ENCODE measurements around the gene PQBP1. TPM values are rescaled to one million over a fixed set of nuclear protein-coding genes. Genes with fewer than 3 reads are reported as not detected.
"Not testable (repeated sequence)": the region's sequence is repeated elsewhere in the genome, so short reads cannot be mapped to it uniquely, and the experiment has no call there.

The PQBP1 gene
- total RNA-seq, 2 donors from 2014 or later: 46.6 to 69.0 TPM

DNA sequence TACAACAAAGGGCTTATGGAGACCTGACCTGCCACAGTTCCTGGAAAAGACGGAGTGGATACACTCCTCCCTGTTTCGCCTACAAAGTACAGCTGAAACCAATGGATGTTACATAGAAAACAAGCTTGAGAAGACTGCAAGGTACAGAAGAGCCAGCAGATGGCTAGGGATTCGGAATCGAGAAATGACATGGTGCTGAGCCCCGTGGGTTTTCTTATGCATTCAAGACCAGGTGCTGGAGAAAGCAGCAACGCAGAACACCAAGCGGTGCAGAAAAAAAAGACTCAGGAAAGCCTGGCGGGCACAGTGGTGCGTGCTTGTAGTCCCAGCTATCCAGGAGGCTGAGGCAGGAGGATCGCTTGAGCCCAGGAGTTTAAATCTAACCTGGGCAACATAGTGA lies 14.0 kb upstream of the PQBP1 start:
- Mint-ChIP-seq H3K9me3 (peaks cover 42% of the 10 kb centered on the region), H3K36me3 (ENCODE audit: low read depth) (no peaks in the 10 kb centered on the region), H3K4me3 (no peak overlapping the region), H3K4me1 (no peaks in the 10 kb centered on the region), H3K27ac (no peak overlapping the region), H3K27me3 (ENCODE audit: insufficient read depth) (no peaks in the 10 kb centered on the region)
- Histone ChIP-seq H3K4me1 (ENCODE audit: control insufficient read depth, insufficient read depth, low read length) (no peaks in the 10 kb centered on the region), H3K27me3 (ENCODE audit: control insufficient read depth, insufficient read depth, low read length, poor library complexity, severe bottlenecking) (no peaks in the 10 kb centered on the region), H3K9ac (ENCODE audit: extremely low read depth, low read length, poor library complexity, severe bottlenecking) (no peak overlapping the region), H3K4me3 (ENCODE audit: low read length) (no peak overlapping the region), H3K36me3 (ENCODE audit: control insufficient read depth, insufficient read depth, low read length) (no peaks in the 10 kb centered on the region), H3K27ac (ENCODE audit: low read depth, low read length) (no peak overlapping the region), H3K9me3 (ENCODE audit: control insufficient read depth, low read length) (no peaks in the 10 kb centered on the region)
- WGBS, 2 experiments (ENCODE audit: insufficient coverage in 1 of 2, insufficient read length in 1 of 2): 50 to 80% methylated on average over 2 to 10 of the region's 10 CpGs
- TF ChIP-seq CTCF (conservative IDR thresholded peaks at IDR 0.05): peak; percentile 21
- DNase-seq: no peak

- WGBS, 2 experiments (ENCODE audit: insufficient coverage in 1 of 2, insufficient read length in 1 of 2): 86 to 95% methylated on average over 1 to 5 of the region's 5 CpGs
- H3K9me3 Mint-ChIP-seq: peaks cover 50% of the 10 kb centered on the region
- H3K4me3 ChIP-seq (ENCODE audit: low read length); H3K27me3 ChIP-seq (ENCODE audit: control insufficient read depth, insufficient read depth, low read length, poor library complexity, severe bottlenecking); DNase-seq; H3K36me3 ChIP-seq (ENCODE audit: control insufficient read depth, insufficient read depth, low read length); H3K27me3 Mint-ChIP-seq (ENCODE audit: insufficient read depth); H3K27ac ChIP-seq (ENCODE audit: low read depth, low read length); H3K4me3 Mint-ChIP-seq; H3K9me3 ChIP-seq (ENCODE audit: control insufficient read depth, low read length); H3K9ac ChIP-seq (ENCODE audit: extremely low read depth, low read length, poor library complexity, severe bottlenecking); H3K4me1 Mint-ChIP-seq; H3K36me3 Mint-ChIP-seq (ENCODE audit: low read depth); H3K27ac Mint-ChIP-seq; H3K4me1 ChIP-seq (ENCODE audit: control insufficient read depth, insufficient read depth, low read length): not testable (repeated sequence)
These were observed 11.1 kb upstream of the PQBP1 start for GRCh38 chrX:48886586-48886985.

DNA sequence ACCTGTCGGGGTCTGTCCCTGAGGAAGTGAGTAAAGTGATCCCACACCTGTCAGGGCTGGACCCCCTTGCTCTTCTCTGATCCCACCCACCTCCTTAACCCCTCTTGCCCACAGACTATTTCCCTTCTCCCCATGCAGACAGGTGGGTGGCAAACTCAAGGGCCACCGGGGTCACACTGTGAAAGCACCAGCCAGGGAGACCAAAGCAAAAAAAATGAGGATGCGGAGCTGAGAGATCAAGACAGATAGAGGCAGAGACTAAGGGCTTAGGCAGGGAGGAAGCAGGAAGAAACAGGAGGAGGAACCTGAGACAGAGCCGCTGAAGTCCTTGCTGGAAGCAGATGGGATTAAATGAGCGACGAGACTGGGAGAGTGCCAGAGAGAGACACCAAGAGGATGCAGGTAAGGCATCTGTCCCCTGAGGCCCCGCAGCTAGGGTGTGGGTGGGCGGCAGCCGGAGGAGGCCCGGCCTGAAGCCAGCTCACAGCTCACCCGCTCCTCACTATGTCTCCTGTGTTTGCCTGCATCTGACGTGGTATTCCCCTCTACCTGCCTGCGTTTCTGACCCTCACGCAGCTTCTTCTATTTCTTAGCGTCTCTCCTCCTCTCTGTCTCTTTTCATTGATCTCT lies 7.3 kb upstream of the PQBP1 start:
- no peak for DNase-seq
- WGBS, 2 experiments (ENCODE audit: insufficient coverage in 1 of 2, insufficient read length in 1 of 2): 40 to 44% methylated on average over 9 to 15 of the region's 15 CpGs
- Mint-ChIP-seq H3K27ac (peak overlapping the region; percentile 40), H3K9me3 (peaks cover 60% of the 10 kb centered on the region), H3K4me3 (peak overlapping the region; percentile 59), H3K36me3 (ENCODE audit: low read depth) (peaks cover 8% of the 10 kb centered on the region), H3K27me3 (ENCODE audit: insufficient read depth) (peaks cover 3% of the 10 kb centered on the region), H3K4me1 (no peaks in the 10 kb centered on the region)
- no peaks in the 10 kb centered on the region for H3K4me1 ChIP-seq (ENCODE audit: control insufficient read depth, insufficient read depth, low read length)
- H3K9ac ChIP-seq (ENCODE audit: extremely low read depth, low read length, poor library complexity, severe bottlenecking): no peak overlapping the region
- peak overlapping the region; percentile 69 for H3K4me3 ChIP-seq (ENCODE audit: low read length)
- no peaks in the 10 kb centered on the region for H3K27me3 ChIP-seq (ENCODE audit: control insufficient read depth, insufficient read depth, low read length, poor library complexity, severe bottlenecking)
- no peak overlapping the region for H3K27ac ChIP-seq (ENCODE audit: low read depth, low read length)
- no peaks in the 10 kb centered on the region for H3K9me3 ChIP-seq (ENCODE audit: control insufficient read depth, low read length)
- peaks cover 8% of the 10 kb centered on the region for H3K36me3 ChIP-seq (ENCODE audit: control insufficient read depth, insufficient read depth, low read length)
- TF ChIP-seq CTCF (conservative IDR thresholded peaks at IDR 0.05): no peak
